Stomach (tissue), 4 donors: ENCODE measurements around the gene GFRA3.

Source experiments
- EP300 ChIP-seq: sonication (generic); formaldehyde crosslinking; IDR thresholded peaks from one replicate; pipeline ENCODE4 v1.6.1; 2017; ENCODE audit warnings: antibody characterized with exemption
- POLR2A ChIP-seq, 4 donors: fragments of 450-650 bp; IDR thresholded peaks; one replicate each; pipeline ENCODE4 v1.6.1; 2016; ENCODE audit warnings: antibody characterized with exemption in 4 of 4, control low read depth in 2 of 4, mild to moderate bottlenecking in 1 of 4, moderate library complexity in 1 of 4
- POLR2AphosphoS5 ChIP-seq, 3 donors: sonication (generic); formaldehyde crosslinking; IDR thresholded peaks; one replicate each; pipeline ENCODE4 v1.6.1; 2016; ENCODE audit warnings: antibody characterized with exemption in 3 of 3
- TF ChIP-seq, protein P1 (sequence below), 7 experiments: fragments of 450-650 bp in 4 of 7; fragments of 200-600 bp in 3 of 7; sonication (generic) in 3 of 7; IDR thresholded peaks; one replicate each; pipeline ENCODE4 v1.5.1; 2016 to 2019; ENCODE audit warnings: antibody characterized with exemption in 7 of 7, control low read depth in 2 of 7, mild to moderate bottlenecking in 1 of 7

DNA sequence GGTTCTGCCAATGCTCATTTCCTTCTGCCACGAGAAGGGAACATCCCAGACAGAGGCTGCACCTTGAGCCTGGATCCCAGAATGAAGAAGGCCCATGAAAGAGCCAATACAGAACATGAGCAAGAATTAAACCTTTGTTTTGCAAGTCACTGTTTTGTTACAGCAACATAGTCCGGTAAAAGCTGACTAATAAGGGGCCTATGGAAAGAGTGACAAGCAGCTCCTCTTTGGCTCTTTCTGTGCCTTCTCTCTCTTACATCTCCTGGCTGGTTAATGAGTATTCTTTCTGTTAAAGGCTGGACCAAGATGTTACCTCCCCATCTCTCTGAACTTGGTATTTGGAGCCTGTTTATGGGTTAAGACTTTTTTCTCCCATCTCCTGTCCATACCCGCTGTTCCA, 10.8 kb downstream of the GFRA3 start:
- TF ChIP-seq POLR2A (IDR thresholded peaks at IDR 0.05) (no peak), POLR2AphosphoS5 (IDR thresholded peaks at IDR 0.05) (no peak), EP300 (no peak)
- TF ChIP-seq, protein P1, sequence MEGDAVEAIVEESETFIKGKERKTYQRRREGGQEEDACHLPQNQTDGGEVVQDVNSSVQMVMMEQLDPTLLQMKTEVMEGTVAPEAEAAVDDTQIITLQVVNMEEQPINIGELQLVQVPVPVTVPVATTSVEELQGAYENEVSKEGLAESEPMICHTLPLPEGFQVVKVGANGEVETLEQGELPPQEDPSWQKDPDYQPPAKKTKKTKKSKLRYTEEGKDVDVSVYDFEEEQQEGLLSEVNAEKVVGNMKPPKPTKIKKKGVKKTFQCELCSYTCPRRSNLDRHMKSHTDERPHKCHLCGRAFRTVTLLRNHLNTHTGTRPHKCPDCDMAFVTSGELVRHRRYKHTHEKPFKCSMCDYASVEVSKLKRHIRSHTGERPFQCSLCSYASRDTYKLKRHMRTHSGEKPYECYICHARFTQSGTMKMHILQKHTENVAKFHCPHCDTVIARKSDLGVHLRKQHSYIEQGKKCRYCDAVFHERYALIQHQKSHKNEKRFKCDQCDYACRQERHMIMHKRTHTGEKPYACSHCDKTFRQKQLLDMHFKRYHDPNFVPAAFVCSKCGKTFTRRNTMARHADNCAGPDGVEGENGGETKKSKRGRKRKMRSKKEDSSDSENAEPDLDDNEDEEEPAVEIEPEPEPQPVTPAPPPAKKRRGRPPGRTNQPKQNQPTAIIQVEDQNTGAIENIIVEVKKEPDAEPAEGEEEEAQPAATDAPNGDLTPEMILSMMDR (IDR thresholded peaks at IDR 0.05) = no peak
